ENCODE data around the gene NUMBL. TPM values are rescaled to one million over a fixed set of nuclear protein-coding genes. Genes with fewer than 3 reads are reported as not detected.

Gene NUMBL
- total and polyA plus RNA-seq, 9 of the 15 experiments (the other 6 are each of a cell fraction or from before 2014, with no cell fraction given): 0.39 to 38.6 (median 6.6) TPM

DNA sequence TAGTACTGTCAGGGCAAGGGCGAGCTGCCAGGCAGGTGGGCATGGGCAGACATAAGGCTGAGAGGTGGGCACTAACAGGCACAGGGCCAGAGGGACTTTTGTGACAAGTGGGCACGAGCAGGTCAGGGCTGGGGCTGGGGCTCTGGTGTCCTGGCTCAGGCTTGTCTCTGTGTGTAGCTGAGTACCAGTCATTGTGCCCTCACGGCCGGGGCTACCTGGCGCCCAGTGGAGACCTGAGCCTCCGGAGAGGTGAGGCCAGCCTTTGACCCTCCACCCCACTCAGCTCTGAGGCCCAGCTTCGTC, 67.7 kb downstream of the NUMBL start:
- ATAC-seq (no peak), DNase-seq (ENCODE audit: extremely low read depth in 1 of 4, low spot score in 3 of 4) (no peak), FAIRE-seq (no peak)
- TF ChIP-seq ZNF239 (CRISPR knock-in tag; IDR thresholded peaks at IDR 0.05): no peak
- no peak for TF ChIP-seq ZBTB8A (IDR thresholded peaks at IDR 0.05; ENCODE audit: partially characterized antibody)
- TF ChIP-seq RBFOX2 (IDR thresholded peaks at IDR 0.05; ENCODE audit: low read depth, low read length): peak; percentile 7; the same call in 1 of the 2 replicates
- TF ChIP-seq POLR2G (IDR thresholded peaks at IDR 0.05; ENCODE audit: low read depth, low read length): peak; percentile 12; the same call in 1 of the 2 replicates
- TF ChIP-seq HNRNPUL1 (IDR thresholded peaks at IDR 0.05; ENCODE audit: low read length): no peak
- TF ChIP-seq HNRNPL (IDR thresholded peaks at IDR 0.05; ENCODE audit: low read depth, low read length): 0 out of 2 replicates have a peak, but pooled peaks have one; percentile 56
- TF ChIP-seq SETDB1 (IDR thresholded peaks at IDR 0.05; ENCODE audit: low read length): no peak
- Histone ChIP-seq H3K9me3 (replicated peaks; ENCODE audit: control insufficient read depth, insufficient read depth, low read depth, low read length) (no peaks in the 10 kb centered on the region), H3K4me3 (no peak overlapping the region), H3K9ac (ENCODE audit: insufficient read depth in 1 of 2, low read depth in 2 of 2, low read length in 2 of 2) (peak overlapping the region in 1 of 2 experiments; percentile 75; a peak in 2 of 4 replicates), H3K27ac (ENCODE audit: extremely low read depth, low read depth, low read length) (peak overlapping the region; percentile 51; the same call in 1 of the 3 replicates), H3K27me3 (ENCODE audit: control insufficient read depth in 2 of 2, insufficient read depth in 2 of 2, low read length in 2 of 2) (no peaks in the 10 kb centered on the region), H3K4me1 (replicated peaks in 1 of 2; ENCODE audit: control insufficient read depth in 2 of 2, insufficient read depth in 2 of 2, low read length in 2 of 2) (peaks cover 31 to 48% of the 10 kb centered on the region in 2 experiments), H3K9me1 (ENCODE audit: control insufficient read depth, insufficient read depth, low read length) (no peaks in the 10 kb centered on the region), H4K20me1 (replicated peaks; ENCODE audit: control insufficient read depth, insufficient read depth, low read length) (no peaks in the 10 kb centered on the region), H3K4me2 (ENCODE audit: insufficient read depth, low read length) (no peak overlapping the region), H3K79me2 (ENCODE audit: control insufficient read depth, insufficient read depth, low read length) (no peaks in the 10 kb centered on the region), H2AFZ (ENCODE audit: low read depth, low read length) (no peak overlapping the region), H3K36me3 (ENCODE audit: control insufficient read depth, insufficient read depth, low read length) (peaks cover 70% of the 10 kb centered on the region; the same call in 2 of the 3 replicates)
- 74% methylated on average over 3 of the region's 7 CpGs for WGBS (ENCODE audit: insufficient coverage, low coverage, missing lambda C conversion rate)
- CTCF ChIA-PET (ENCODE audit: low intra/inter-chr PET ratio): no interaction called here
- POLR2A ChIA-PET: interaction anchor here (0.5 to 2.6 kb wide), 3 partner anchors 8 to 176 kb away, joined by 3 to 7 read pairs (median 6); partner anchors contain the start of gene LTBP4
- intact Hi-C loops (cut with micrococcal nuclease) (no loop called here), in situ Hi-C loops (cut with MboI) (no loop called here)
- no TSS peak for BruUV-seq (replicated peaks)

Data from K562 (cell line).